ENCODE data around the gene NOS1AP.

The NOS1AP gene

DNA sequence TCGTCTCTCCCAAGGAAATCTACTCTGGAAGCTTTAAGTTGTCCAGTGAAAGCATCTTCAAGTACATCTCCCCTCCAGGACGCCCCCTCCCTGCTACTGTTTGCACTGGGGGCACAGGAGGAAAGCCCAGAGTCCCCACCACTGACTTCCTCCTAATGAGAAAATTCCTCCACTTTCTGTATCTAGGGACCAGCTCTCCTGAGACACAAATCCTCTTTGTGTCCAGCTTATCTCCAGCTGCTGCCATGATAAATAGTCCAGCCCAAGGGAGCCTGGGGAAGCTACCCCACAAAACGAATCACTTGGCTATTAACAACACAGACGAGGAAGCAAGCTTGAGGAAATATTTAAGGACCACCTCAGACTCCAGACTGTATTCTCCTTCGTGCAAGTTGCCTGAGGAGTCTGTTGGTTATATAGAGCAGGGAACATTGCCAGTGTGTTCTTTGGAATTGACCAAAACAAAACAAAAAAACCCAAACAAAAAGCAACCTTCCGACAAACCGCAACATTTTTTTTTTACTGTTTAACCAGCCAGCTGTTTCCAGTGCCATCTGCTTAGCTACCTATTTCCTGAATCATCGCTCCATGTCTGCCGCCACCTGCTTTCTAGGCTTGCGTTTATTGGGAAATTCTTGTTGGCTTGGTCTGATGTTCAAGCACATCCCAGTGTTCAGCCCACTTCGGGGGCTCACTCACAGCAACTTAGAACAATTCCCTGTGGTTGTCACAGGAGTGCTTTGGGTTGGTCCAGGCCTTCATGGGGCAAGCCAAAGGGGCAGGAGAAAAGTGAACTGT lies 319.7 kb downstream of the NOS1AP start:
- no peaks in the 10 kb centered on the region for H3K27me3 ChIP-seq
- H3K27ac ChIP-seq, result no peak overlapping the region
- H3K36me3 ChIP-seq, result peaks cover 2% of the 10 kb centered on the region
- no peak overlapping the region for H3K4me3 ChIP-seq (ENCODE audit: low read depth in 1 of 2, low read length in 1 of 2)
- no peaks in the 10 kb centered on the region for H3K9me3 ChIP-seq
- TF ChIP-seq, protein P1, sequence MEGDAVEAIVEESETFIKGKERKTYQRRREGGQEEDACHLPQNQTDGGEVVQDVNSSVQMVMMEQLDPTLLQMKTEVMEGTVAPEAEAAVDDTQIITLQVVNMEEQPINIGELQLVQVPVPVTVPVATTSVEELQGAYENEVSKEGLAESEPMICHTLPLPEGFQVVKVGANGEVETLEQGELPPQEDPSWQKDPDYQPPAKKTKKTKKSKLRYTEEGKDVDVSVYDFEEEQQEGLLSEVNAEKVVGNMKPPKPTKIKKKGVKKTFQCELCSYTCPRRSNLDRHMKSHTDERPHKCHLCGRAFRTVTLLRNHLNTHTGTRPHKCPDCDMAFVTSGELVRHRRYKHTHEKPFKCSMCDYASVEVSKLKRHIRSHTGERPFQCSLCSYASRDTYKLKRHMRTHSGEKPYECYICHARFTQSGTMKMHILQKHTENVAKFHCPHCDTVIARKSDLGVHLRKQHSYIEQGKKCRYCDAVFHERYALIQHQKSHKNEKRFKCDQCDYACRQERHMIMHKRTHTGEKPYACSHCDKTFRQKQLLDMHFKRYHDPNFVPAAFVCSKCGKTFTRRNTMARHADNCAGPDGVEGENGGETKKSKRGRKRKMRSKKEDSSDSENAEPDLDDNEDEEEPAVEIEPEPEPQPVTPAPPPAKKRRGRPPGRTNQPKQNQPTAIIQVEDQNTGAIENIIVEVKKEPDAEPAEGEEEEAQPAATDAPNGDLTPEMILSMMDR (IDR thresholded peaks at IDR 0.05), result no peak
- H3K4me1 ChIP-seq (ENCODE audit: control insufficient read depth in 1 of 2, insufficient read depth in 1 of 2, low read depth in 1 of 2, low read length in 1 of 2), result peaks cover 9% of the 10 kb centered on the region in 2 experiments

DNA sequence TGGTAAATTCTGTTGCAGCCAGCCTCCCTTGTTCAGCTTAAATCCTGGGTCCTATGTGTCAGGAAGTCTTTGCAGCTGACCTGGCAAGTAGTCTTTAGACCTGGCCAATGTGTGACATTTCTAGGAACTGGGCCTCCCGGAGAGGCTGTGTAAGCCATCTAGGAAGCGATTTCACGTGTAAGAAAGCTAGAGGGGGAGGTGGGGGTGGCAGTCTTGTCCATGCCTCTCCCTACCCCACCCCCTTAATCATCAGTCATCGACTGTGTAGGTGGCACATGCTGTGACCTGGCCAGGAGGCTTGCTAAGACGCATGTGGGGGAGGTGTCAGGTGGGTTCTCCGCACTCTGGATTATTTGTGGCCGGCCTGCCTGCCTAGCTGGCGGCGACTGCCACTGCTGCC lies 320.5 kb downstream of the NOS1AP start:
- no peaks in the 10 kb centered on the region for H3K36me3 ChIP-seq
- H3K27me3 ChIP-seq, result peaks cover 4% of the 10 kb centered on the region
- no peak overlapping the region for H3K4me3 ChIP-seq (ENCODE audit: low read depth in 1 of 2, low read length in 1 of 2)
- no peaks in the 10 kb centered on the region for H3K9me3 ChIP-seq
- TF ChIP-seq, protein P1 (IDR thresholded peaks at IDR 0.05), result no peak
- H3K4me1 ChIP-seq (ENCODE audit: control insufficient read depth in 1 of 2, insufficient read depth in 1 of 2, low read depth in 1 of 2, low read length in 1 of 2), result peaks cover 9% of the 10 kb centered on the region in 2 experiments
- no peak overlapping the region for H3K27ac ChIP-seq

DNA sequence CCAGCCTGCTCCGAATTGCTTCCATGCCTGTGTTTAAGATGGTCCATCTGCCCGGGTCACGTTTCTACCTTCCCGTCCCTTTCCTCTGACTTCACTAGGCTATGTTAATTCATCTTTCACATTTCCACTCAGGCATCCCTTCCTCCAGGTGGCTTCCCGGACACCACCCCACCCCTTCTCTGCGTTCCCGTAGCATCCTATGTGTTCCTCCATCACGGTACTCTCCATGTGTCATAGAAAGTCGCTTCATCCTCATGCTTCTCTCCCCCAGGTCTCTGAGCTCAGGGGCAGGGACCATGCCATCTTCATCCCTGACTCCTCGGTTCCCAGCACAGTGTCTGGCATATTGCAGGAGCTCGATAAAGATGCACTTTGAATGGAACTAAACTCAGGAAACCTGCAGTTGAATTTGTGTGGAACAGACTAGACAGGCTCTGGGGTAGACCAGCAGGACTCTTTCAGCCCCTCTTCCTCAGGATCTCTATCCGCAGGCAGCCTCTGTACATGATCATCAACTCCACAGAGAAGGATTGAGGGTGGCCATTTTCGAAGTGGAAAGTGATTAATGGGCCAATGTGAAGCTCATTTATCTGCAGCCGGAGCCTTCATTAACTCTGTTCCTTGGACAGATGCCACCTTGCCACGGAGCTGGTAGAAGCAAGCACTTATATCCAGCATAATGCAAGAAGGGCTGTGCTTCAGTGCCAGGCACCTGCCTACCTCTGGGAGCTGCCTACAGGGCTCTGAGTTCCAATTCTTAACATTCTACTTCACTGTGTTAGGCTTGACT lies 321.1 kb downstream of the NOS1AP start:
- Histone ChIP-seq H3K27me3 (peaks cover 9% of the 10 kb centered on the region), H3K9me3 (no peaks in the 10 kb centered on the region), H3K36me3 (no peaks in the 10 kb centered on the region), H3K4me3 (ENCODE audit: low read depth in 1 of 2, low read length in 1 of 2) (no peak overlapping the region), H3K27ac (no peak overlapping the region), H3K4me1 (ENCODE audit: control insufficient read depth in 1 of 2, insufficient read depth in 1 of 2, low read depth in 1 of 2, low read length in 1 of 2) (peaks cover 9% of the 10 kb centered on the region in 2 experiments)
- TF ChIP-seq, protein P1 (IDR thresholded peaks at IDR 0.05), result no peak

DNA sequence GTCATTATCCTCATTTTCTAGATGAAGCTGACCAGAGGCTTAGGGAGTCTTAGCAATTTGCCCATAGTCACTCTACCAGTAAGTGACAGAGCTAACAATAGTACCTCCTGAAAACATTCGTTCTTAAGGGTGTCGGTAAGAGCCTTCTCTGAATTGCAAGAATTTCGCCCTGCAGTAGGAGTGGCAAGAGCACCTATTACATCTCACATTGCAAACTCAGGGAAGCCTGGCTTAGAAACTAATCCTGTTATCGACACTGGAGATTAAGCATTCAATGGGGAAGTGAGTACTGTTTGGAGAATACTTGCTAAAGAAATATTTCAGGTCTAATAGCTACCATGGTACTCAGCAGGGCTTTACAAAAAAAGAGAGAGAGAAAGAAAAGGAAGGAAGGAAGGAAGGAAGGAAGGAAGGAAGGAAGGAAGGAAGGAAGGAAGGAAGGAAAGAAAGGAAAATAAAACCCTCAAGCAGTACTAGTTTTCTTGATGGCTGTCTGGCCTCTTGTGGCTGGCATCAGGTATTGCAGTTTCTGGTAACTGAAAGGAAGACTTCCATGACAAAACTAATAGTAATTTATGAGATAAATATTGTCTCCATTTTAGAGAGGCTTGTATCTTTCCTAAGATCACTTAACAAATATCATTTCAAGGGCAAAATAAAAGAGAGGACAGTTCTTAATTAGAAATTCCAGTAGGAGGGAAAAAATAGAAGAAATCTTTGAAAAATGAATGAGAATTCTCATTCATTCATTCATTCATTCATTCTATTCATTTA lies 322.5 kb downstream of the NOS1AP start:
- H3K27me3 ChIP-seq, result peaks cover 23% of the 10 kb centered on the region
- H3K36me3 ChIP-seq, result no peaks in the 10 kb centered on the region
- H3K9me3 ChIP-seq, result no peaks in the 10 kb centered on the region
- H3K27ac ChIP-seq, result no peak overlapping the region
- H3K4me3 ChIP-seq (ENCODE audit: low read depth in 1 of 2, low read length in 1 of 2), result no peak overlapping the region
- H3K4me1 ChIP-seq (ENCODE audit: control insufficient read depth in 1 of 2, insufficient read depth in 1 of 2, low read depth in 1 of 2, low read length in 1 of 2), result peaks cover 9% of the 10 kb centered on the region in 2 experiments
- TF ChIP-seq, protein P1 (IDR thresholded peaks at IDR 0.05), result peak; percentile 35

DNA sequence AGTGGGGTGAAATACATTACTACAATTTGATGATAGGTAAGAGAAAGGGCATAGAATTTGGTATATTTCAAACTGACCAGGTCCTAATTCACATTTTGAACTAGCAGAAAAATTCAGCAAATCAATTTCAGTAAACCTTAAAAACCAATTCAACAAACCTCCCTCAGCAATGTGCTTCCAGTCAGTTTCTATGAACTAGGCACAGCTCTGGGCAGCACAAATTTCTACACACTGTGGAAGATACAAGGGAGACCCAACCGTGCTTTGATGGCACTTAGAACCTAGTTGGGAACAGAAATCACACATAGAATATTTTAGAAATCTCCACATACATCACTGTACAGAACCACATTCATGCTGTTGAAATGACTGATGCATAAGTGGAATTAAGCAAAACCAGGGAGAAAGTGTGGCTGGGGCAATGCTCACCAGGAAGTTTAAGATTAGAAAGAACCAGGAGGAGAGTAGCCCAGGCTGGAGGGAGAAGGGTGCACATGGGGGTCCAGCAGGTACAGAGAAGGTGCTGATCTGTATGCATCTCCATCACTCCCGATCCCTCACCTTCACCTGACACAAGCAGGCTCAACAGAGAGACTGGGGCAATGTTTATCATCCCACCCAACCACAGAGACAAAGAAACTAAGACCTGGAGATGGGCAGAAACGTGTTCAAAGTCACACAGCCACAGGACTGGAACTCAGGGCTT lies 326.9 kb downstream of the NOS1AP start:
- Histone ChIP-seq H3K27ac (no peak overlapping the region), H3K9me3 (no peaks in the 10 kb centered on the region), H3K27me3 (peaks cover 46% of the 10 kb centered on the region), H3K36me3 (no peaks in the 10 kb centered on the region), H3K4me1 (ENCODE audit: control insufficient read depth in 1 of 2, insufficient read depth in 1 of 2, low read depth in 1 of 2, low read length in 1 of 2) (peaks cover 0 to 5% of the 10 kb centered on the region in 2 experiments), H3K4me3 (ENCODE audit: low read depth in 1 of 2, low read length in 1 of 2) (no peak overlapping the region)
- TF ChIP-seq, protein P1 (IDR thresholded peaks at IDR 0.05), result no peak
